Chondrocyte (in vitro differentiated cells): ENCODE results near the gene HOXB6. TPM values are rescaled to one million over a fixed set of nuclear protein-coding genes. Genes with fewer than 3 reads are reported as not detected.

Experiments used
- DNase-seq: peaks from one replicate; pipeline ENCODE4 v3.0.0; 2021; ENCODE audit warnings: mixed read lengths, low spot score
- H3K27ac Mint-ChIP-seq: one replicate; pipeline ENCODE4 v1.8.0; 2021; ENCODE audit warnings: mild to moderate bottlenecking, moderate library complexity, mixed read lengths; ENCODE audit not compliant: unreplicated experiment
- H3K27me3 Mint-ChIP-seq: 2 replicates; pipeline ENCODE4 v1.8.0; 2021; ENCODE audit warnings: low read depth, mixed read lengths
- H3K36me3 Mint-ChIP-seq: 2 replicates; pipeline ENCODE4 v1.8.0; 2021; ENCODE audit warnings: low read depth, mixed read lengths
- H3K4me1 Mint-ChIP-seq: 2 replicates; pipeline ENCODE4 v1.8.0; 2021; ENCODE audit warnings: low read depth, mild to moderate bottlenecking, mixed read lengths
- H3K4me3 Mint-ChIP-seq: one replicate; pipeline ENCODE4 v1.8.0; 2021; ENCODE audit warnings: mild to moderate bottlenecking, moderate library complexity, mixed read lengths; ENCODE audit not compliant: unreplicated experiment
- H3K9me3 Mint-ChIP-seq: 2 replicates; pipeline ENCODE4 v1.8.0; 2021; ENCODE audit warnings: low read depth, mixed read lengths
- CTCF ChIP-seq: fragments of 200-600 bp; sonication (generic); IDR thresholded peaks from 2 replicates; pipeline ENCODE4 v1.5.0; 2021; ENCODE audit warnings: antibody characterized with exemption, mild to moderate bottlenecking, moderate library complexity
- total RNA-seq: library from RNA; stranded (reverse); gene quantifications from 3 replicates; pipeline ENCODE4 v1.2.1, GENCODE V29; 2021

The HOXB6 gene
- total RNA-seq, 1 donor from 2014 or later = not detected

DNA sequence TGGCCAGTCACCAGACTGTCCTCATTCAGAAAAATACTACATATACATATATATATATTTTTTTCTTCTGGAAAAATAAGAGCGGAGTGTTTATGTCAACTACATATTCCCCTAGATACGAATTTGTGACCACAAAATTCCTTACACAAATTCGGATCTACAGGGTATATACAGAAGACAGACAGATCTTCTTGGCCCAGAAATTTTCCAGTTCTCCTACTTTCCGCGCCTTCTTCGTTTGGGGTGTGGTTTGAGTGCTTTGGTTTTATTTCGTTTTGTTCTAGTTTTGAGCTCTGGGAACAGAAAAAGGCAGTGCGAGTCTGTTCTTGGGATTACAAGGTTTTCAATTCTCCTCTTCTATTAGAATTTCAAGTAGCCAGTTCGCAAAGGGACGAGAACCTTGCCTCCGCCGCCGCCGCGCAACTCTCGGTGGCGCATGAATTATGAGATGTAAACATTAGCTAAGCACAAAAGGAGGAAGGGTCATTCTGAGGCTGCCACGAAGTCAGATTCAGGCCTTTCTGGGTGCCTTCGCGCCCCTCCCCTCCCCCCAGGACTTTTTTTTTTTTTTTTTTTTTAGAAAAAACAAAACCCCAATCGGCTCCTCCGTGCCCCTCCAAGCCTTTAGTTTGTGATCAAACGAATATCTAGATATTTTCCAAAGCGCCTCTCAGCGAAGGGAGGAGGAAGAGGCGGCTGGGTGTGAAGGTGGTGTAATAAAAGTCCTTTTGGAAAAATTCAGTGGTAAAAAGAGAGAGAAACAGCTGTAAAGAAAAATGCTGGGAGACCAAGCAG, 24.8 kb downstream of the HOXB6 start:
- Mint-ChIP-seq H3K9me3 (no peaks in the 10 kb centered on the region), H3K36me3 (peaks cover 4% of the 10 kb centered on the region), H3K27me3 (peaks cover 80% of the 10 kb centered on the region), H3K27ac (no peak overlapping the region), H3K4me3 (no peak overlapping the region), H3K4me1 (peaks cover 6% of the 10 kb centered on the region)
- no peak for TF ChIP-seq CTCF
- no peak for DNase-seq

GRCh38 chr17:48579471-48579759, 25.4 kb downstream of the HOXB6 start:
- peaks cover 83% of the 10 kb centered on the region for H3K27me3 Mint-ChIP-seq
- no peak for DNase-seq
- peaks cover 5% of the 10 kb centered on the region for H3K4me1 Mint-ChIP-seq
- no peak overlapping the region for H3K27ac Mint-ChIP-seq
- TF ChIP-seq CTCF = no peak
- no peak overlapping the region for H3K4me3 Mint-ChIP-seq
- no peaks in the 10 kb centered on the region for H3K9me3 Mint-ChIP-seq
- H3K36me3 Mint-ChIP-seq = peaks cover 4% of the 10 kb centered on the region

- H3K4me1 Mint-ChIP-seq = peaks cover 5% of the 10 kb centered on the region
- peaks cover 83% of the 10 kb centered on the region for H3K27me3 Mint-ChIP-seq
- no peak overlapping the region for H3K4me3 Mint-ChIP-seq
- no peak for TF ChIP-seq CTCF
- no peak overlapping the region for H3K27ac Mint-ChIP-seq
- no peaks in the 10 kb centered on the region for H3K9me3 Mint-ChIP-seq
- H3K36me3 Mint-ChIP-seq = peaks cover 4% of the 10 kb centered on the region
- no peak for DNase-seq
Measured at GRCh38 chr17:48578616-48579470, 25.9 kb downstream of the HOXB6 start.

DNA sequence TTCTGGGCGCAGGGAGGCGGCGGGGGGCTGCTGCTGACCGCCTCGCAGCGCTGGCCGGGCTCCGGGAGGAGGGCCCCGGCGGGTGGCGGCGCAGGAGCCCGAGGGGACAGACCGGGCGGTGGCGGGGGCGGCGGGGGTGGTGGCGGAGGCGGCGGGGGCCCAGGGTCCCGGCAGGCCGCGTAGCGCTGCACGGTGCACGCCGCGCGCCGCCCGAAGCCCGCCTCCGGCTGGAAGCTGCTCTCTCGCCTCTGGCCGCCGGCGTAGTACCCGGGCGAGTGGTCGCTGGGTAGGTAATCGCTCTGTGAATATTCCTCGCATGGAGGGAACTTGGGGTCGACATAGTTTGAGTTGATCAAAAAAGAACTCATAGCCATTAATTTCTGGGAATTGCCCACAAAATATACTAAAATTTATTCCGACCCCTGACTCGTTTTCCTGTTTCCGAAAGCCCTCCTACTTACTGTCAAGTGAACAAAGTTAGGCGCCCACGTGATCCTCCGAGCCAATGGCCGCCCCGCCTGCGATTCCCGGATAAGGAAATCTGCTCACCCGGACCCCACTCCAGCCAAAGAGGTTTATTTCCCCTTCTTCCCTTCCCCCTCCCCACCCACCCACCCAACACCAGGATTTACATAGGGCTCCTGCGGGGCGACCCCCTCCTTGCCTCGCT, 26.7 kb downstream of the HOXB6 start, which contains the start of gene HOXB4:
Gene HOXB4 (minus strand): TSS at position 405 of the 670 bp plus-strand sequence. CDS start 31 bp downstream, at position 374.
- Mint-ChIP-seq H3K27ac (no peak within 1 kb of the TSS), H3K27me3 (peaks cover 84% of the 10 kb centered on the region), H3K9me3 (no peaks in the 10 kb centered on the region), H3K4me3 (no peak within 1 kb of the TSS), H3K4me1 (peaks cover 5% of the 10 kb centered on the region), H3K36me3 (peaks cover 4% of the 10 kb centered on the region)
- no peak for TF ChIP-seq CTCF
- no peak for DNase-seq
